HG03571 (cell line): ENCODE measurements around the gene RNPEP.
"Not testable (repeated sequence)": the region's sequence is repeated elsewhere in the genome, so short reads cannot be mapped to it uniquely, and the experiment has no call there.

Experiments
- ATAC-seq: cut with Tn5 transposase; IDR thresholded peaks from one replicate; pipeline ENCODE4 v1.9.1; 2021; ENCODE audit not compliant: unreplicated experiment

RNPEP gene

DNA sequence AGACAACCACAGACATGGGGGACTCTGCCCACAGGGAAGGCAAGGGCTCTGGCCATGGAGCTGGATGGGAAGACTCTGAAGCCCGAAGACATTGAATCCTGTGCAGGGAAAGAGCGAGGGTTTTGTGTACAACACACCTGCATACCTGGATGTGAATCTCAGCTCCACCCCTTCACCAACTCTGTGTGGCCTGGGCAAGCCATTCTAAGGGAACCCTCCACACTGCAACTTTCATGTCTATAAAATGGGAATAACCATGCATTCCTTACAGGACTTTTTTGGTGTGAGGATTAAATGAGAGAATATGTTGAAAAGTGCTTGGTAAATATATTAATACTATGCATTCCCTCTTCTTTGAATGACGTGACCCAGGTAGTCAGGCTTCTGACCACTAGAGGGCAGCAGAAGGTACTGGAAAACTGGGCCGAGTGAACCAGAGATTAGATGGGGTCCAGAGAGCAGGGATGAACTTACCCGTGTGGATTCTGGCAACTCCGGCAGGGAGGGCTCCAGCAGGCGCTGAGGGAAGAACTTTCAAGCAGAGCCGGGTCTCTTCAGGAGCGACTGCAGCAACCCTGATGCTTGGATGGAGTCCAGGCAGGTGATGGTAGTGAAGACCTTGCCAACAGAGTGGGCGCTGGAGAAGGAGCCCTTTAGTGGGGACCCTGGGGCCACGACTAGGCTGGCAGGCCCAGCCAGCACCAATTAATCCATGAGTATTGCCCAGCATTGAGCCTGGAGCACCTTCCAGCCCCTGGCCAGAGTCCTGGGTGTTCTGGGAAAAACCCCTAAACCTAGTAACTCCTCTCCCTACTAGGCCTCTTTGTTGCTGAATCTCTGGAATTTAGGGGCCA, 27.1 kb downstream of the RNPEP start:
- ATAC-seq: no peak

DNA sequence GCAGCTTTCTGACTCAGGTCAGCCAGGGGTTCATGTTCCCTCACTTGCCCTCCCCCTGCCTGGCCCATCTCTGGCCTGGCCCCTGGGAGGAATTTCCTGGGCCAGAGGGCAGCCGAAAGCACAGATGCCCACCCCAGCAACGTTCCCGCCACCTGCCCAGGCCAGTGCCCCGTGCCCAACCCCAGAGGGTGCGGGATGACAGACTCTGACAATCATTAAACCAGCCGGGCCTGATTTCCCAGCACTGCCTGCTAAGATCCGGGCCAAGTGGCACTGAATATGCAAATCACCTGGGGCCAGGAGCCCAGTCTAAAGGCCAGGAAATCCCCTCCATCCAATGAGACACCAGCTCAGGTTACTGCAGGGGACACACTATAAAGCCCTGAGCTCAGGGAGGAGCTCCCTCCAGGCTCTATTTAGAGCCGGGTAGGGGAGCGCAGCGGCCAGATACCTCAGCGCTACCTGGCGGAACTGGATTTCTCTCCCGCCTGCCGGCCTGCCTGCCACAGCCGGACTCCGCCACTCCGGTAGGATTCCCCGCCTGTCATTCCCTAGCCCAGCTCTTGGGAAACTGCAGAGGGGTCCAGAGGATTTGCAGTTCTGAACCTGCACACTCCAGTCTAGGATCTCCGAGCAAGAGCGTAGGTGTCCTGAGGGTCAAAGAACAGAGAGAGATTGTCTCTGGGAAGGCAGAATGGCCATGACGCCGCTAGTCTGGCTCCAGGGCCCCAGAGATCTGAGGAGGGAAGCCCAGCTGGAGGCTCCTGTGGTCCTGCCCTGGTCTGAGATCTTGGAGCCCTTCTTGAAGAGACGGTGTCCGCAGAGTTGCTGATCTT, 27.9 kb downstream of the RNPEP start, which contains the start of gene ELF3:
ELF3 (plus strand) TSS at position 408 of the 836 bp plus-strand sequence. CDS start 550 bp downstream, outside the sequence.
- peak; percentile 88 for ATAC-seq

DNA sequence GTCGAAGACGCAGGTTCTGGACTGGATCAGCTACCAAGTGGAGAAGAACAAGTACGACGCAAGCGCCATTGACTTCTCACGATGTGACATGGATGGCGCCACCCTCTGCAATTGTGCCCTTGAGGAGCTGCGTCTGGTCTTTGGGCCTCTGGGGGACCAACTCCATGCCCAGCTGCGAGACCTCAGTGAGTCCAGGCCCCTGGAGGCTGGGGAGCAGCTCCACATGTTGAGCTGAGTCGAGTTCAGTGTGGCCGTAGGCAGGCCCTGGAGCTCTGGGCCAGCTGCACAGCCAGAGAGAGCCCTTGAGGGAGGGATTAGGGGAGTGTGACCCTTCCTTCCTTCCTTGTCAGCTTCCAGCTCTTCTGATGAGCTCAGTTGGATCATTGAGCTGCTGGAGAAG, 29.5 kb downstream of the RNPEP start:
- ATAC-seq: no peak

DNA sequence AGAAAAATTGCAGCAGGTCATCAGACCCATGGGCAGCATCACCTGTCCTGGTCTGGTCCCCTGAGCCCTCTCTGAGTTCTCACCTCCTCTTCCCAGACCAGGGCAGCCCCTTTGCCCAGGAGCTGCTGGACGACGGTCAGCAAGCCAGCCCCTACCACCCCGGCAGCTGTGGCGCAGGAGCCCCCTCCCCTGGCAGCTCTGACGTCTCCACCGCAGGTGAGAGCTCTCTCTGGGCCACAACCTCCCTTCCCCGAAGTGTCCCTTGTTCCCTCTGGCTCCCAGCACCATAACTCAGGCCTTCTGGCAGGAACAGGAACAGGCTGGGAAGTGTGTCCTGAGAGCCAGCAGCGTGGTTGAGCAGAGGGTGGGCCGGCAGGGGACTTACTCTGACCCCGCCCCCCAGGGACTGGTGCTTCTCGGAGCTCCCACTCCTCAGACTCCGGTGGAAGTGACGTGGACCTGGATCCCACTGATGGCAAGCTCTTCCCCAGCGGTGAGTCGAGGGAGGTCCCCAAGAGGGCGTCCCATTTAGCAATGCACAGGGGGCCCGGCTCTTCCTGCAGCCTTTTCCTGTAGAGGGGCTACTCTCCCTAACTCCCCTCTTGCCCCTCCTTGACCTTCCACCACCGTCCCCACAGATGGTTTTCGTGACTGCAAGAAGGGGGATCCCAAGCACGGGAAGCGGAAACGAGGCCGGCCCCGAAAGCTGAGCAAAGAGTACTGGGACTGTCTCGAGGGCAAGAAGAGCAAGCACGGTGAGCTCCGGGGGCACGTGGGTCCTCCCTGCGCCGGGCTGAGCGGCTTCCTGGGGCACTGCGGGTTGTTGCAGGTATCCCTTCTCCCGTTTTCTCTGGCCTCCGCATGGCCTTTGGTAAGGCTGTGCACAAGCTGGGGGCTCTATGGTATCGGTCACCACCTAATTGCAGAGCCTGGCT, 30.4 kb downstream of the RNPEP start:
- no peak for ATAC-seq

DNA sequence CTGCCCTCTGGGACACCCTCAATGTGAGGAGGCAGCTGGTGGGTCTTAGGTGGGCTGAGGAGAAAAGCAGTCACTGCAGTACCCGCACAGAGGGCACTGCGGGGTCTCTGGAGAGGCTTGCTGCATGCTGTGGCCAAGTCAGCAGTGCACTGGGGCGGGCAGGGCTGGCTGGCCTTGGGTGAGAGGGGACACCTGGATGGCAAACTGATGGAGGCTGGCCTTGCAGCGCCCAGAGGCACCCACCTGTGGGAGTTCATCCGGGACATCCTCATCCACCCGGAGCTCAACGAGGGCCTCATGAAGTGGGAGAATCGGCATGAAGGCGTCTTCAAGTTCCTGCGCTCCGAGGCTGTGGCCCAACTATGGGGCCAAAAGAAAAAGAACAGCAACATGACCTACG, 31.2 kb downstream of the RNPEP start:
- no peak for ATAC-seq

DNA sequence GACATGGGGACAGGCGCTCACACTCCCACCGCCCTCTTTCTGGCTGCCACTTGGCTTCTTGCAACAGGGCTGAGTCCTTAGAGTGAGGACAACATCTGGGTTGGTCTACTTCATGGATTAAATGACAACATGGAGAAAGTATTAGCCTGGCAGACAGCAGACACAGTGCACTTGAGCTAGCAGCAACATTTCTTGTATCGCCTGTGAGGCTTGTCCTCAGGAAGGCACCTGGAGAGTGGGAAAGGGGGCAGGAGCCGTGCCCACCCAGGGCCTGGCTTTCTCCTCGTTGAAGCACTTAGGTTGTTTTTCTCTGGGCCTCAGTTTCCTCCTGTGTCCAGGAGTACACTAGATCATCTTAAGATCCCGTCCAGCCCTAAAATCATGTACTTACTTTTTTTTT, 31.6 kb downstream of the RNPEP start:
- ATAC-seq: no peak

DNA sequence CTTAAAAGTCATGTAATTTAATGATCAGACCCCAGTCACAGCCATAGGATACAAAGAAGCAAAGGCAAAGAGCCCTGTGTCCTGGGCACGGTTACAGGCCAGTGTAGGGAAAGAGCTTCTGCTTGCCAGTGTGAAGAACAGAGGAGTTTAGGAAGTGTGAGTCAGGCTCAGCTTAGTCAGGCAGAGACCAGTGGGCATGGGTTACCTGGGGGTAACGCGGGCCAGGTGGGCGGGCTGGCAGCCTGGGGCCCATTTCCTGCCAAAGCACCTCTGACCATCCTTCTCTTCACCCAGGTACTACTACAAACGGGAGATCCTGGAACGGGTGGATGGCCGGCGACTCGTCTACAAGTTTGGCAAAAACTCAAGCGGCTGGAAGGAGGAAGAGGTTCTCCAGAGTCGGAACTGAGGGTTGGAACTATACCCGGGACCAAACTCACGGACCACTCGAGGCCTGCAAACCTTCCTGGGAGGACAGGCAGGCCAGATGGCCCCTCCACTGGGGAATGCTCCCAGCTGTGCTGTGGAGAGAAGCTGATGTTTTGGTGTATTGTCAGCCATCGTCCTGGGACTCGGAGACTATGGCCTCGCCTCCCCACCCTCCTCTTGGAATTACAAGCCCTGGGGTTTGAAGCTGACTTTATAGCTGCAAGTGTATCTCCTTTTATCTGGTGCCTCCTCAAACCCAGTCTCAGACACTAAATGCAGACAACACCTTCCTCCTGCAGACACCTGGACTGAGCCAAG, 32.6 kb downstream of the RNPEP start:
- no peak for ATAC-seq

DNA sequence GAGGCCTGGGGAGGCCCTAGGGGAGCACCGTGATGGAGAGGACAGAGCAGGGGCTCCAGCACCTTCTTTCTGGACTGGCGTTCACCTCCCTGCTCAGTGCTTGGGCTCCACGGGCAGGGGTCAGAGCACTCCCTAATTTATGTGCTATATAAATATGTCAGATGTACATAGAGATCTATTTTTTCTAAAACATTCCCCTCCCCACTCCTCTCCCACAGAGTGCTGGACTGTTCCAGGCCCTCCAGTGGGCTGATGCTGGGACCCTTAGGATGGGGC, 33.2 kb downstream of the RNPEP start:
- no peak for ATAC-seq

DNA sequence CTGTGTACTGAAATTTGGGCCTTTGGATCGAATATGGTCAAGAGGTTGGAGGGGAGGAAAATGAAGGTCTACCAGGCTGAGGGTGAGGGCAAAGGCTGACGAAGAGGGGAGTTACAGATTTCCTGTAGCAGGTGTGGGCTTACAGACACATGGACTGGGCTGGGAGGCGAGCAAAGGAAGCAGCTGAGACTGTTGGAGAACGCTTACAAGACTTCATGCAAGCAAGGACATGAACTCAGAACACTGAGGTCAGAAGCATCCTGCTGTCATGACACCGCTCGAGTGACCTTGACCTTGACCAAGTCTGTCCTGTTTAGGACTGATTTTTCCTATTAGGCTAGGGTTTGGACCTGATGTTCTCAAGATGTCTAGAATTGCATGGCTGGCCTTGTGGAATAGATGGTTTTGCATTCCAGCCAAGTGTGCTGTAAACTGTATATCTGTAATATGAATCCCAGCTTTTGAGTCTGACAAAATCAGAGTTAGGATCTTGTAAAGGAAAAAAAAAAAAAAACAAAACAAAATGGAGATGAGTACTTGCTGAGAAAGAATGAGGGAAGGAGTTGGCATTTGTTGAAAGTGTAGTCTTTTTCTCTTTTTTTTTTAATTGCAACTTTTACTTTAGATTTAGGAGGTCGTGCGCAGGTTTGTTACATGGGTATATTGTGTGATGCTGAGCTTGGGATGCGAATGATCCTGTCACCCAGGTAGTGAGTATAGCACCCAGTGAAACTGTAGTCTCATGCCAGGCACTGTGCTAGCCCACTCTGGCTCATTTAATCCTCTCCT, 33.8 kb downstream of the RNPEP start:
- no peak for ATAC-seq

DNA sequence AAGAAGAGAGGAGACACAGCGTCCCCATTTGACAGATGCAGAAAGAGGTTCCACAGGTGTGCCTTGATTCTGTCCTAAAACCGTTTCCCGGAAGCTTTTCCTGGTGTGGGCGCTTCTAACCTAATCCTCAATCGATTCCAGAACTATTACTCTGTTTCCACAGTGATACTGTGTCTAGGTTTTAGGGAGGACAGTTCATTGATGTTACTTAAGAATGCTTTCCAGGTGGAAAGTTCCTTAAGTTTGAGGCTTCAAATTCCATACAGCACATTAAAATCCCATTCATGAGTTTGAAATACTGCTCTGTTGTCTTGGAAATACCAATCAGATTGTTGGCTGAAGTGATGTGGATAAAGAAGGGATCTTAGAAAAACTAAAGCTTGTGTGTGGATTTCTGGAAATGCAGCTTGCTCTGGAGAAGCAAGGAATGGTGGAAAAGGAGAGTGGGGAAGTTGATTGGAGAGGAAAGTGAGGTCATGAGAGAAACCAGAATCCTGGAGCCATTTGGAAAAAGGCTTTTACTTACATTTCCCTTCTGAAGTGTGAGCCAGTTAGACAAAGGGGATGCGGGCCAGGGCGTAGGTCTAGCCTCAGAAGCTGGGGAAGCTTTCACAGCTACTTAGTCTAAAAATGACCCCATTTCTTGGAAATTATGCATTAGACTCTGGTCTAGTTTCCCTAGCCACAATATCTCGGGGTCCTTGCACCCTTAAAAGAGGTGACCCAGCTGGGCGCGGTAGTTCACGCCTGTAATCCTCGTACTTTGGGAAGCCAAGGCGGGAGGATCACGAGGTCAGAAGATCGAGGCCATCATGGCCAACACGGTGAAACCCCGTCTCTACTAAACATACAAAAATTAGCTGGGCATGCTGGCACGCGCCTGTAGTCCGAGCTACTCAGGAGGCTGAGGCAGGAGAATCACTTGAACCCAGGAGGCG, 34.6 kb downstream of the RNPEP start:
- no peak for ATAC-seq

DNA sequence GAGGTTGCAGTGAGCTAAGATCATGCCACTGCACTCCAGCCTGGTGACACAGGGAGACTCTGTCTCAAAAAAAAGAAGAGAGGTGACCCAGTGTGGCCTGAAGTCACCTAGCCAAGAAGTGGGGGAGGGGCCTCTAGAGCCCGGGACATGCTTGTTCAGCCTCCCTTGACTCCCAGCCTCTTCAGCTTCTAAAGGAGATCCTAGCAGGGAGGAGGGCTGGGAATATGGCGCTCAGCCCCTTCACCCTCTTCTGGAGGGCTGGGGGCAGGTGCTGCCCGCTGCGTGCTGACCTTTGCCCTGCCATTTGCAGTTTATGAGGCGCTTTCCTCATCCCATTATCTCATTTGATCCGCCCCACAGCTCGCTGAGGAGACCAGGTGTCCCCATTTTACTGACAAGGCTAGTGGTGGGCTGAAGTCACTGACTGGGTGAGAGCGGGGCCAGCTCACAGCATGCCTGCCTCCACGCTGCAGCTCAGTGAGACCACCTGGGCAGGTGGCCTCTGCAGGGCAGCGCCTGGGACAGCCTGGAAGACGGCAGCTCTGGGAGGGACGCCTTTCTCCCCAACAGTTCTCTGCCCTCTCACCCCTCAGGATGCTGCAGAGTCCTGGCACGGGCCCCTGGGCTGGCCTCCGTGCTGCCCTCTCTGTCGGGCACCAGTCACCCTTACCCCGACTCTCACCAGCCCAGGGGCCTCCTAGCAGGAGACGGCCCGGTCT, 35.5 kb downstream of the RNPEP start:
- ATAC-seq: no peak

DNA sequence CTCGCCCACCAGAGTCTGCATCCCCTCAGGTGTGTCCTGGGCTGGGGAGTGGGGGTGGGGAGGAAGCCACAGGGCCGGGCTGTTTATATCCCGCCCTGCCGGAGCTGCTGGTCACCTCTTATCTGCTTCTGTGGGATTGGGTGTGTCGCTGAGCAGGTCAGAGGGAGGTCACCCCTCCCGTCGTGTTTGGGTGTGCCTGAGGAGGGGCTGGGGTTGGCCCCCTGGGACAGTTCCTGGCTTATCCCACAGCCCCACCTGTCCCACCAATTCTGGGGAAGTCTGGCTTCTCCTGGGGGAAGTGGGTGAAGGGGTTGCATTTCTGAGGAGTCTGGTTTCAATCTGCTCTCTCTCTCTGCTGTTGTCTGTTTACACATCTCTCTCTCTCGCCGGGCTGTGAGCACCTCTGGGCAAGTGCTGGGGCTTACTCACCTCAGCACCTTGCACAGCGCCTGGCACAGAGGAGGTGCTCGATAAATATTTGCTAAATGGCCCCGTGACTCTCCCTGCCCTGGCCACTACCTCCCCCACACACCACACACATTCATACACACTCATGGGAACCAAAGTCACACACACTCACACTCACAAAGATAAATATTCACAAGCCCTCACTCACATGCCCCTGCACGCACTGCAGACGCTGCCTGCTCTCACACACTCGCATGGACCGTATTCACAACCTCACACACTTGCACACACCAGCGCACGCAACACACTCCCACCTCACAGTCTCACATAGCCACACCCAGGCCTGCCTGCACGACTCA, 36.2 kb downstream of the RNPEP start:
- ATAC-seq: no peak

DNA sequence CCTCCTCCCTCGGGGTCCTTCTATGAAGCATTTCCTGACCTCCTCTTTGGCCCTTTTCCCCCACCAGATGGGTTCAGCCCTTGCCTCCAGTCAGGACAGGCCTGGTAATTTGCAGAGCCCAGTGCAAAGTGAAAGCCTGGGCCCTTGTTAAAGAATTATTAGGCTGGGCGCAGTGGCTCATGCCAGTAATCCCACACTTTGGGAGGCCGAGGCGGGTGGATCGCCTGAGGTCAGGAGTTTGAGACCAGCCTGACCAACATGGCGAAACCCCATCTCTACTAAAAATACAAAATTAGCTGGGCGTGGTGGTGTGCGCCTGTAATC, 36.7 kb downstream of the RNPEP start:
- not testable (repeated sequence) for ATAC-seq

DNA sequence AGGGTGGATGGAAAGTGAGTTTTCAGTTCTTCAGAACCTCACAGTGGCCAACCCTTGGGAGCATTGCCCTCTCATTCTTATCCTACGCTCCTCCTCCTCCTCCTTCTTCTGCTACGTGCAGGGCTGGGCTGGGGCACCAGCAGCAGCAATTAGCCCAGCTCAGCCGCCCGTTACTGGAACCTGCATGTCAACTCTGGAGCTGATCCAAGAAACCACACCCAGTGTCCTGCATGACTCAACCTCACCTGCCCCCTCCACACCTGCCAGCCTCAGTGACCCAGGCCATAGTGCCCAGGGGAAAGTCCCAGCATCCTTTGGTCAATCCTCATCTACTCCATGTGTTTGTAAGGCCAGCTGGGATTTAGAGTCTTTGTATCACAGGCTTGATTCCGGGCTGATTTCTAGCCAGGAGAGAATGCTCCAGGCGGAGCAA, 40.6 kb downstream of the RNPEP start:
- ATAC-seq: no peak

DNA sequence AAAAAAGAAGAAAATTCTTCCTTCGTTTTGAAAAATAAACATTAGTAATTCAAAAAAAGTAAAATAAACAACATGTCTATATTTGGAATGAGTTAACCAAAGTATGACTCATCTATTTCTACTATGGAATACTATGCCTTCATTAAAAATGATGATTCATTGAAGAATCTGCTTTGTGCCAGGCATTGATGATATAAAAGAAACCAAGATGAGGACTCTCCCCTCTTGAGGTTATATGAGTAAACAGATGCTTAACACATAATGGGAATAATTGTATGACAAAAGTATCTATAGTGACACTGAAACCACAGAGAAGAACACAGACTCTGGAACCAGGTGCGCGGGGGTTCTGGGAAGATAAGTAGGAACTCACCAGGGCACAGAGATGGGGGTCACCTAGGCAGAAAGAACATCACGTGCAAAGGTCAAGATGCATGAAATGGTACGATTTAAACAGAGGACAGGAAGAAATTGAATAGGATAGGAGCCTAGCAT, 46.8 kb downstream of the RNPEP start:
- ATAC-seq: no peak

DNA sequence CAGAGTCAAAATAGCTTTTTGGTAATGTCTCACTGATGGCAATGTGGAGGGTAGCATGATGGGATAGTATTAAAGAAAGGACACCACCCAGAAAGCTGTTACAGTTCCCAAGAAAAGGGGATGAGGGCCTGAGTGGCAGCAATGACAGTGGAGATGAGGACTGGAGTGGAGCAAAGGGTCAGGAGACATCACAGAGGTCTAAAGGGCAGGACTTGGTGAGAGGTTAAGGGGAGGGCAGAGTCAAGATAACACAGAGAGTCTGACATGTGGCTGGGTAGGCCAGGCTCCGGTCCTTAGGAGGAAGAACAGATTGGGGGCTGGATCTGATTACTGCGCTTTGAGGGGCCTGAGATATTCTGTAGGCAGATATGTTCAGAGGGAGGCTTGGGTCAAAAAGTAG, 47.3 kb downstream of the RNPEP start:
- no peak for ATAC-seq

DNA sequence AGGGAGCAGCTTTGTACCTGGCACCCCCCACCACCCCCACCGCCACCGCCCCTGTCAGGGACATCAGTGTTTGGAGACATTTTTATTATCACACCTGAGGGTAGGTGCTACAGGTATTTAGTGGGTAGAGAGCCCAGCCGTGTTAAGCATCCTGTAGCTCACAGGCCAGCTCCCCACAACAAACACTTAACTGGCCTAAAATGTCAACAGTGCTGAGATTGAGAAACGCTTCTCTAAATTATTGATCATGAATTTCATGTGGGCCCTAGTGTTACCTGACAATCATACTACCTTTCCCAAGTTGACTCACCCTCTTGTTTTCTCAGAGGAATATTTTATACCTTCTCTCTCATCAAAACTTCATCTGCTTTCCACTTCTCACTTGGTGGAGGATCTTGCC, 49.3 kb downstream of the RNPEP start:
- no peak for ATAC-seq
